ENCODE results near the gene SMIM36.
"Not testable (repeated sequence)": the region's sequence is repeated elsewhere in the genome, so short reads cannot be mapped to it uniquely, and the experiment has no call there.

Gene SMIM36

GRCh38 chr17:55510986-55511721, at the start of gene SMIM36:
SMIM36 (minus strand) TSS chr17:55511452.
- no peak for DNase-seq

GRCh38 chr17:55555772-55556171, 44.5 kb upstream of the SMIM36 start:
- DNase-seq = peak; percentile 12

GRCh38 chr17:55549140-55549539, 37.9 kb upstream of the SMIM36 start:
- no peak for DNase-seq

GRCh38 chr17:55546991-55547664, 35.9 kb upstream of the SMIM36 start:
- no peak for DNase-seq

- DNase-seq = no peak
These were observed 35.2 kb upstream of the SMIM36 start for GRCh38 chr17:55546481-55546880.

- DNase-seq = no peak
These were observed 34.6 kb upstream of the SMIM36 start for GRCh38 chr17:55545806-55546205.

GRCh38 chr17:55543709-55544108, 32.5 kb upstream of the SMIM36 start:
- no peak for DNase-seq

GRCh38 chr17:55540414-55541091, 29.3 kb upstream of the SMIM36 start:
- no peak for DNase-seq

- DNase-seq = no peak
These were observed 25.0 kb upstream of the SMIM36 start for GRCh38 chr17:55536205-55536604.

GRCh38 chr17:55533608-55534007, 22.4 kb upstream of the SMIM36 start:
- no peak for DNase-seq

- DNase-seq = no peak
These were observed 21.4 kb upstream of the SMIM36 start for GRCh38 chr17:55532670-55533069.

- DNase-seq = no peak
These were observed 19.9 kb upstream of the SMIM36 start for GRCh38 chr17:55531053-55531728.

- DNase-seq = no peak
These were observed 18.8 kb upstream of the SMIM36 start for GRCh38 chr17:55530064-55530463.

- peak; percentile 41 for DNase-seq
These were observed 16.4 kb upstream of the SMIM36 start for GRCh38 chr17:55527540-55528118.

GRCh38 chr17:55524440-55525220, 13.4 kb upstream of the SMIM36 start:
- DNase-seq = no peak

GRCh38 chr17:55523032-55523431, 11.8 kb upstream of the SMIM36 start:
- DNase-seq = not testable (repeated sequence)

GRCh38 chr17:55521186-55521585, 9.9 kb upstream of the SMIM36 start:
- DNase-seq = no peak

- no peak for DNase-seq
These were observed 9.2 kb upstream of the SMIM36 start for GRCh38 chr17:55520402-55520801.

- no peak for DNase-seq
These were observed 7.3 kb upstream of the SMIM36 start for GRCh38 chr17:55518510-55518909.

GRCh38 chr17:55513885-55514590, 2.8 kb upstream of the SMIM36 start:
- peak; percentile 76 for DNase-seq

- not testable (repeated sequence) for DNase-seq
These were observed 3.6 kb downstream of the SMIM36 start for GRCh38 chr17:55507669-55508068.

Data from NCI-H345 (cell line).